Activated naive CD8-positive, alpha-beta T cell treated with anti-CD3 and anti-CD28 coated beads, Interleukin-2, amount 50 U/mL, for 24 hours (primary cell): ENCODE data around the gene PRKD2.
"Not testable (repeated sequence)": the region's sequence is repeated elsewhere in the genome, so short reads cannot be mapped to it uniquely, and the experiment has no call there.

Source experiments
- ATAC-seq: fragments of 150-1000 bp; cut with Tn5 transposase; one replicate; pipeline ENCODE4 v1.10.0; 2021
- DNase-seq: peaks from one replicate; pipeline ENCODE4 v3.0.0; 2021
- H3K27ac Mint-ChIP-seq: one replicate; pipeline ENCODE4 v1.8.0; 2021; ENCODE audit warnings: mild to moderate bottlenecking, mixed read lengths
- H3K27me3 Mint-ChIP-seq: one replicate; pipeline ENCODE4 v1.8.0; 2021; ENCODE audit warnings: mixed read lengths
- H3K36me3 Mint-ChIP-seq: one replicate; pipeline ENCODE4 v1.8.0; 2021; ENCODE audit warnings: low read depth, mixed read lengths
- H3K4me1 Mint-ChIP-seq: one replicate; pipeline ENCODE4 v1.8.0; 2021; ENCODE audit warnings: mixed read lengths
- H3K4me3 Mint-ChIP-seq: one replicate; pipeline ENCODE4 v1.8.0; 2021; ENCODE audit warnings: mild to moderate bottlenecking, moderate library complexity, mixed read lengths
- H3K9me3 Mint-ChIP-seq: one replicate; pipeline ENCODE4 v1.8.0; 2021; ENCODE audit warnings: mixed read lengths

Gene PRKD2

GRCh38 chr19:46714444-46715106, 2.3 kb downstream of the PRKD2 start:
- ATAC-seq (peak; percentile 17), DNase-seq (peak; percentile 65)
- no peaks in the 10 kb centered on the region for H3K9me3 Mint-ChIP-seq
- peaks cover 15% of the 10 kb centered on the region for H3K36me3 Mint-ChIP-seq
- H3K4me1 Mint-ChIP-seq: peaks cover 39% of the 10 kb centered on the region
- peak overlapping the region; percentile 86 for H3K27ac Mint-ChIP-seq
- H3K4me3 Mint-ChIP-seq: peak overlapping the region; percentile 93
- no peaks in the 10 kb centered on the region for H3K27me3 Mint-ChIP-seq

GRCh38 chr19:46713781-46714443, 3.0 kb downstream of the PRKD2 start:
- peak; percentile 74 for DNase-seq
- Mint-ChIP-seq H3K4me1 (peaks cover 33% of the 10 kb centered on the region), H3K27me3 (no peaks in the 10 kb centered on the region), H3K4me3 (peak overlapping the region; percentile 93), H3K9me3 (no peaks in the 10 kb centered on the region), H3K27ac (peak overlapping the region; percentile 86), H3K36me3 (peaks cover 13% of the 10 kb centered on the region)
- peak; percentile 26 for ATAC-seq

GRCh38 chr19:46712768-46713338, 4.1 kb downstream of the PRKD2 start:
- ATAC-seq, H3K4me3 Mint-ChIP-seq, H3K9me3 Mint-ChIP-seq, DNase-seq, H3K27me3 Mint-ChIP-seq: not testable (repeated sequence)
- H3K27ac Mint-ChIP-seq: peak overlapping the region; percentile 86
- H3K36me3 Mint-ChIP-seq: peaks cover 17% of the 10 kb centered on the region
- peaks cover 22% of the 10 kb centered on the region for H3K4me1 Mint-ChIP-seq

- H3K4me1 Mint-ChIP-seq: peaks cover 18% of the 10 kb centered on the region
- H3K9me3 Mint-ChIP-seq: no peaks in the 10 kb centered on the region
- H3K4me3 Mint-ChIP-seq: no peak overlapping the region
- ATAC-seq (no peak), DNase-seq (no peak)
- no peaks in the 10 kb centered on the region for H3K27me3 Mint-ChIP-seq
- no peak overlapping the region for H3K27ac Mint-ChIP-seq
- peaks cover 28% of the 10 kb centered on the region for H3K36me3 Mint-ChIP-seq
These were observed 6.2 kb downstream of the PRKD2 start for GRCh38 chr19:46710687-46711086.

- H3K27ac Mint-ChIP-seq: no peak overlapping the region
- H3K4me3 Mint-ChIP-seq: no peak overlapping the region
- H3K4me1 Mint-ChIP-seq: peaks cover 5% of the 10 kb centered on the region
- no peaks in the 10 kb centered on the region for H3K27me3 Mint-ChIP-seq
- no peaks in the 10 kb centered on the region for H3K9me3 Mint-ChIP-seq
- ATAC-seq (peak; percentile 80), DNase-seq (peak; percentile 93)
- peaks cover 40% of the 10 kb centered on the region for H3K36me3 Mint-ChIP-seq
These were observed 12.4 kb downstream of the PRKD2 start for GRCh38 chr19:46704379-46705076.

- Mint-ChIP-seq H3K36me3 (peaks cover 41% of the 10 kb centered on the region), H3K9me3 (no peaks in the 10 kb centered on the region), H3K27ac (no peak overlapping the region), H3K4me1 (peaks cover 5% of the 10 kb centered on the region), H3K4me3 (no peak overlapping the region), H3K27me3 (no peaks in the 10 kb centered on the region)
- DNase-seq (no peak), ATAC-seq (no peak)
These were observed 16.2 kb downstream of the PRKD2 start for GRCh38 chr19:46700704-46701103.

GRCh38 chr19:46698395-46699321, 18.3 kb downstream of the PRKD2 start:
- Mint-ChIP-seq H3K9me3 (no peaks in the 10 kb centered on the region), H3K4me1 (no peaks in the 10 kb centered on the region), H3K4me3 (no peak overlapping the region), H3K27me3 (no peaks in the 10 kb centered on the region), H3K36me3 (peaks cover 45% of the 10 kb centered on the region), H3K27ac (peak overlapping the region; percentile 72)
- DNase-seq (no peak), ATAC-seq (no peak)

- peak; percentile 36 for DNase-seq
- H3K4me1 Mint-ChIP-seq: no peaks in the 10 kb centered on the region
- peaks cover 49% of the 10 kb centered on the region for H3K36me3 Mint-ChIP-seq
- no peaks in the 10 kb centered on the region for H3K27me3 Mint-ChIP-seq
- no peaks in the 10 kb centered on the region for H3K9me3 Mint-ChIP-seq
- ATAC-seq: peak; percentile 48
- no peak overlapping the region for H3K27ac Mint-ChIP-seq
- H3K4me3 Mint-ChIP-seq: no peak overlapping the region
These were observed 19.5 kb downstream of the PRKD2 start for GRCh38 chr19:46697204-46697960.

GRCh38 chr19:46696866-46697203, 20.1 kb downstream of the PRKD2 start:
- H3K27ac Mint-ChIP-seq: no peak overlapping the region

GRCh38 chr19:46696052-46696451, 20.9 kb downstream of the PRKD2 start:
- ATAC-seq (no peak), DNase-seq (no peak)
- Mint-ChIP-seq H3K27ac (no peak overlapping the region), H3K9me3 (no peaks in the 10 kb centered on the region), H3K36me3 (peaks cover 53% of the 10 kb centered on the region), H3K4me1 (no peaks in the 10 kb centered on the region), H3K4me3 (no peak overlapping the region), H3K27me3 (no peaks in the 10 kb centered on the region)

More at GRCh38 chr19:46696866-46697203, 20.1 kb downstream of the PRKD2 start:
- ATAC-seq (no peak), DNase-seq (no peak)
- no peaks in the 10 kb centered on the region for H3K4me1 Mint-ChIP-seq
- H3K36me3 Mint-ChIP-seq: peaks cover 50% of the 10 kb centered on the region
- no peaks in the 10 kb centered on the region for H3K27me3 Mint-ChIP-seq
- no peaks in the 10 kb centered on the region for H3K9me3 Mint-ChIP-seq
- H3K4me3 Mint-ChIP-seq: no peak overlapping the region

GRCh38 chr19:46693760-46694159, 23.2 kb downstream of the PRKD2 start:
- Mint-ChIP-seq H3K27me3 (no peaks in the 10 kb centered on the region), H3K36me3 (peaks cover 56% of the 10 kb centered on the region), H3K27ac (no peak overlapping the region), H3K4me1 (no peaks in the 10 kb centered on the region), H3K4me3 (no peak overlapping the region), H3K9me3 (no peaks in the 10 kb centered on the region)
- DNase-seq: no peak
- no peak for ATAC-seq

GRCh38 chr19:46692918-46693722, 23.8 kb downstream of the PRKD2 start:
- Mint-ChIP-seq H3K36me3 (peaks cover 55% of the 10 kb centered on the region), H3K27ac (peak overlapping the region; percentile 27)
- DNase-seq: no peak

GRCh38 chr19:46691948-46692347, 25.0 kb downstream of the PRKD2 start:
- H3K27me3 Mint-ChIP-seq: no peaks in the 10 kb centered on the region
- ATAC-seq (no peak), DNase-seq (no peak)
- H3K4me3 Mint-ChIP-seq: no peak overlapping the region
- no peaks in the 10 kb centered on the region for H3K4me1 Mint-ChIP-seq
- peaks cover 61% of the 10 kb centered on the region for H3K36me3 Mint-ChIP-seq
- H3K9me3 Mint-ChIP-seq: no peaks in the 10 kb centered on the region
- no peak overlapping the region for H3K27ac Mint-ChIP-seq

More at GRCh38 chr19:46692918-46693722, 23.8 kb downstream of the PRKD2 start:
- ATAC-seq: no peak
- no peaks in the 10 kb centered on the region for H3K9me3 Mint-ChIP-seq
- no peaks in the 10 kb centered on the region for H3K4me1 Mint-ChIP-seq
- H3K4me3 Mint-ChIP-seq: no peak overlapping the region
- H3K27me3 Mint-ChIP-seq: no peaks in the 10 kb centered on the region
